Spleen (tissue), 11 donors: ENCODE results near the gene C19orf73. TPM values are rescaled to one million over a fixed set of nuclear protein-coding genes. Genes with fewer than 3 reads are reported as not detected.

Source experiments
- DNase-seq: peaks from one replicate; pipeline ENCODE4 v3.0.0-alpha.2; 2020
- H3K27ac ChIP-seq, 8 donors: fragments of 200-600 bp; sonication (generic) in 7 of 8; 1 replicate in 4 of 8; 2 replicates in 4 of 8; pipeline versions ENCODE4 v1.5.0 to v1.8.0; 2016 to 2021; ENCODE audit warnings: inconsistent platforms in 4 of 8, mild to moderate bottlenecking in 4 of 8, moderate library complexity in 1 of 8
- H3K27me3 ChIP-seq, 7 donors: fragments of 200-600 bp; sonication (generic) in 6 of 7; replicated peaks in 1 of 7; 1 replicate in 4 of 7; 2 replicates in 3 of 7; pipeline versions ENCODE4 v1.5.0 to v1.8.0; 2016 to 2021; ENCODE audit warnings: inconsistent platforms in 3 of 7, mild to moderate bottlenecking in 1 of 7
- H3K36me3 ChIP-seq, 6 donors: fragments of 200-600 bp; sonication (generic) in 5 of 6; 1 replicate in 4 of 6; 2 replicates in 2 of 6; pipeline versions ENCODE4 v1.5.0 to v1.8.0; 2016 to 2021; ENCODE audit warnings: inconsistent platforms in 2 of 6
- H3K4me1 ChIP-seq, 6 donors: fragments of 200-600 bp; sonication (generic) in 5 of 6; 1 replicate in 3 of 6; 2 replicates in 3 of 6; pipeline versions ENCODE4 v1.5.0 to v1.8.0; 2016 to 2021; ENCODE audit warnings: inconsistent platforms in 3 of 6
- H3K4me3 ChIP-seq, 8 donors: fragments of 200-600 bp; sonication (generic) in 7 of 8; 1 replicate in 4 of 8; 2 replicates in 4 of 8; pipeline versions ENCODE4 v1.5.0 to v1.8.0; 2016 to 2021; ENCODE audit warnings: inconsistent platforms in 4 of 8, mild to moderate bottlenecking in 4 of 8, moderate library complexity in 2 of 8
- H3K9me3 ChIP-seq, 8 donors: fragments of 200-600 bp; sonication (generic) in 7 of 8; 1 replicate in 4 of 8; 2 replicates in 4 of 8; pipeline versions ENCODE4 v1.5.0 to v1.8.0; 2016 to 2021; ENCODE audit warnings: inconsistent platforms in 4 of 8
- POLR2A ChIP-seq, 3 donors: fragments of 450-650 bp; IDR thresholded peaks; one replicate each; pipeline ENCODE4 v1.5.1; 2017; ENCODE audit warnings: antibody characterized with exemption in 3 of 3, mild to moderate bottlenecking in 1 of 3
- POLR2AphosphoS5 ChIP-seq, 3 donors: sonication (generic); formaldehyde crosslinking; IDR thresholded peaks; one replicate each; pipeline ENCODE4 v1.5.1; 2017; ENCODE audit warnings: antibody characterized with exemption in 3 of 3
- WGBS, 5 donors: extraction: QIAGEN DNeasy Blood & Tissue Kit in 3 of 5; methylation state at CpG; one replicate each; pipeline versions ENCODE4 v1.1.5 to v1.1.7; 2013 to 2018; 5-methylcytosine and 5-hydroxymethylcytosine counted together
- intact Hi-C: fragments of 100-400 bp; cut with DNase I; formaldehyde crosslinking; loops from one replicate; pipeline ENCODE4 v1.15.0; 2023; ENCODE audit warnings: low total_unique reads
- polyA plus RNA-seq, 3 donors: library from polyadenylated mRNA; stranded (reverse); fragments of 200-250 nt; gene quantifications; one replicate each; pipeline ENCODE4 v1.2.1, GENCODE V29; 2013
- total RNA-seq, 7 donors: library from RNA; depleted of rRNA in 3 of 7; stranded (reverse); fragments of >200 nt in 3 of 7; fragmentation: NEBNext Ultra II Directional in 4 of 7; extraction: Animal tissue kit (Norgen Biotek cat#: 25700) in 4 of 7; gene quantifications; one replicate each; pipeline versions ENCODE4 v1.1.0 to v1.2.1, GENCODE V29; 2016 to 2021
- TF ChIP-seq, protein P1 (sequence below), 11 experiments: fragments of 200-600 bp in 7 of 11; fragments of 450-650 bp in 4 of 11; sonication (generic) in 4 of 11; IDR thresholded peaks in 8 of 11; conservative IDR thresholded peaks in 3 of 11; 1 replicate in 7 of 11; 2 replicates in 4 of 11; pipeline versions ENCODE4 v1.4.0 to v1.8.0; 2016 to 2021; ENCODE audit warnings: antibody characterized with exemption in 11 of 11, inconsistent platforms in 4 of 11, mild to moderate bottlenecking in 1 of 11
- donor health status: healthy with polysubstance abuse.
- donor health status: DM: no; HTN: no; CAD: no; lungs with moderate emphysema.
- donor health status: DM: no; HTN: no; CAD: no.
- donor health status: Bipolar disorder and iron deficiency.
- donor health status: healthy.
- donor health status: DM: no; HTN: no; CAD: no.
- donor health status: DM: yes; HTN: yes; CAD: no.

C19orf73 gene
- total and polyA plus RNA-seq, 10 donors, result 0.70 to 5.5 (median 1.8) TPM; not detected in 1

GRCh38 chr19:49165865-49166301 is 46.9 kb upstream of the C19orf73 start:
- Histone ChIP-seq H3K4me1 (no peaks in the 10 kb centered on the region), H3K27me3 (peaks cover 0 to 19% (median 3%) of the 10 kb centered on the region in 7 donors), H3K4me3 (no peak overlapping the region), H3K36me3 (peaks cover 0 to 26% (median 0%) of the 10 kb centered on the region in 6 donors), H3K9me3 (no peaks in the 10 kb centered on the region), H3K27ac (no peak overlapping the region)
- intact Hi-C loops, result no loop called here
- TF ChIP-seq POLR2AphosphoS5 (IDR thresholded peaks at IDR 0.05), result no peak
- no peak for TF ChIP-seq POLR2A (IDR thresholded peaks at IDR 0.05)
- no peak for DNase-seq
- WGBS, 5 donors, result 61 to 84% (median 70%) methylated on average over 10 to 30 of the region's 30 CpGs

DNA sequence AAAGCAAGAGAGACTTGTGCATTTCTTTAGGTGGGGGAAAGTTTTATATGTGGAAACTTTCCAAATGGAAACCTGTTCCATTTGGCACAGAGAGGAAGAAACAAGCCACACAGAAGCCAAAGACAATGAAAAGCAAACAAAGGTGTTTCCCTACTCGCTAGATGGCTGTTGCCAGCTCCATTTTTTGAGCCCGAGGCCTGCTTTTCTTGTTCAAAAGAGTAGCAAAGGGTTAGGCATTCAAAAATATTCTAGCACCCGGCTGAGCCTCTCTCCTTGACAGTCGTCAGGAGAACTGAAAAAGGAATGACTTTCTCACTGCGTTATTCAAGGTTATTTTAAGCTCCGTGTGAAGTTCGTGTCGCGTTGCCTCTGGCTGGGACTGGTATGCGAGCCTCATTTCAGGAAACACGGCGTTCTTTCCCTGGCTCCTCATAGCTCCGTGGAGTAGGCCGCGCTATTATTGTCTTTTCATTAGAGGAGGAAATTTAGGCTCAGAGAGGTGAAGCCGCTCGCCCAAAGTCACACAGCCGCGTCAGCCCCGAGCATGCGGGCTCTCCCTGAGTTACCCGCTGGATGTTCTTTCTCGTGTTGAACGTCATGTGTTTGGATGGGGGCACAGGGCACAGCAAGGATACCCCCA is 46.3 kb upstream of the C19orf73 start:
- TF ChIP-seq POLR2AphosphoS5 (IDR thresholded peaks at IDR 0.05), result no peak
- TF ChIP-seq POLR2A (IDR thresholded peaks at IDR 0.05), result no peak
- TF ChIP-seq, protein P1, sequence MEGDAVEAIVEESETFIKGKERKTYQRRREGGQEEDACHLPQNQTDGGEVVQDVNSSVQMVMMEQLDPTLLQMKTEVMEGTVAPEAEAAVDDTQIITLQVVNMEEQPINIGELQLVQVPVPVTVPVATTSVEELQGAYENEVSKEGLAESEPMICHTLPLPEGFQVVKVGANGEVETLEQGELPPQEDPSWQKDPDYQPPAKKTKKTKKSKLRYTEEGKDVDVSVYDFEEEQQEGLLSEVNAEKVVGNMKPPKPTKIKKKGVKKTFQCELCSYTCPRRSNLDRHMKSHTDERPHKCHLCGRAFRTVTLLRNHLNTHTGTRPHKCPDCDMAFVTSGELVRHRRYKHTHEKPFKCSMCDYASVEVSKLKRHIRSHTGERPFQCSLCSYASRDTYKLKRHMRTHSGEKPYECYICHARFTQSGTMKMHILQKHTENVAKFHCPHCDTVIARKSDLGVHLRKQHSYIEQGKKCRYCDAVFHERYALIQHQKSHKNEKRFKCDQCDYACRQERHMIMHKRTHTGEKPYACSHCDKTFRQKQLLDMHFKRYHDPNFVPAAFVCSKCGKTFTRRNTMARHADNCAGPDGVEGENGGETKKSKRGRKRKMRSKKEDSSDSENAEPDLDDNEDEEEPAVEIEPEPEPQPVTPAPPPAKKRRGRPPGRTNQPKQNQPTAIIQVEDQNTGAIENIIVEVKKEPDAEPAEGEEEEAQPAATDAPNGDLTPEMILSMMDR (IDR thresholded peaks at IDR 0.05 in 8 of 11, conservative IDR thresholded peaks at IDR 0.05 in 3 of 11), result no peak
- no peak for DNase-seq
- no peak overlapping the region for H3K27ac ChIP-seq
- 76 to 90% (median 78%) methylated on average over 24 of the region's 24 CpGs for WGBS, 5 donors
- H3K36me3 ChIP-seq, result peaks cover 0 to 23% (median 0%) of the 10 kb centered on the region in 6 donors
- intact Hi-C loops, result no loop called here
- H3K4me3 ChIP-seq, result no peak overlapping the region
- H3K27me3 ChIP-seq, result peaks cover 0 to 19% (median 3%) of the 10 kb centered on the region in 7 donors
- H3K9me3 ChIP-seq, result no peaks in the 10 kb centered on the region
- H3K4me1 ChIP-seq, result no peaks in the 10 kb centered on the region

DNA sequence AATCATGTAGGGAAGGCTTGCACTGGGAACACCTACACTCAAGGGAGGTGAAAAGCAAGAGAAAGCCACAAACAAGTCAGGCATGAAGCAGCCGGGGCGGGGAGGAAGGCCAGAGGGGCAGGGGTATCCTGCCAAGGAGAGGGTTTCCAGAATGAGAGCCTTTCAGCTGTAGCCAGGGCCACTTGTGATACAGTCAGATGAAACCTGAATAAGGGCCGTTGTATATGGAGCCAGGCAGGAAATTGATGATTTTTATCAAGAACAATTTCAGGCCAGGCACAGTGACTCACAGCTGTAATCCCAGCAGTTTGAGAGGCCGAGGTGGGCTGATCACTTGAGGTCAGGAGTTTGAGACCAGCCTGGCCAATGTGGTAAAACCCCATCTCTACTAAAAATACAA is 43.0 kb upstream of the C19orf73 start:
- H3K4me3 ChIP-seq, result no peak overlapping the region
- no peaks in the 10 kb centered on the region for H3K36me3 ChIP-seq
- H3K27me3 ChIP-seq, result peaks cover 0 to 41% (median 10%) of the 10 kb centered on the region in 7 donors
- TF ChIP-seq POLR2A (IDR thresholded peaks at IDR 0.05) (no peak), POLR2AphosphoS5 (IDR thresholded peaks at IDR 0.05) (no peak)
- TF ChIP-seq, protein P1 (IDR thresholded peaks at IDR 0.05 in 8 of 11, conservative IDR thresholded peaks at IDR 0.05 in 3 of 11), result no peak
- DNase-seq, result no peak
- no peak overlapping the region for H3K27ac ChIP-seq
- WGBS, 5 donors, result 50 to 76% (median 59%) methylated on average over 4 of the region's 4 CpGs
- no peaks in the 10 kb centered on the region for H3K9me3 ChIP-seq
- H3K4me1 ChIP-seq, result peaks cover 3 to 16% (median 14%) of the 10 kb centered on the region in 6 donors
- intact Hi-C loops, result no loop called here

- 90 to 94% (median 92%) methylated on average over 13 of the region's 13 CpGs for WGBS, 5 donors
- DNase-seq, result no peak
- H3K4me1 ChIP-seq, result peaks cover 3 to 16% (median 14%) of the 10 kb centered on the region in 6 donors
- no peak overlapping the region for H3K27ac ChIP-seq
- intact Hi-C loops, result no loop called here
- H3K9me3 ChIP-seq, result no peaks in the 10 kb centered on the region
- no peak overlapping the region for H3K4me3 ChIP-seq
- H3K36me3 ChIP-seq, result no peaks in the 10 kb centered on the region
- H3K27me3 ChIP-seq, result peaks cover 0 to 43% (median 10%) of the 10 kb centered on the region in 7 donors
- TF ChIP-seq POLR2A (IDR thresholded peaks at IDR 0.05) (no peak), POLR2AphosphoS5 (IDR thresholded peaks at IDR 0.05) (no peak)
- TF ChIP-seq, protein P1 (IDR thresholded peaks at IDR 0.05 in 8 of 11, conservative IDR thresholded peaks at IDR 0.05 in 3 of 11), result no peak
Measured at GRCh38 chr19:49160450-49161189, 41.7 kb upstream of the C19orf73 start.
